GM12878 (cell line): ENCODE measurements around the gene BLTP3B.

ENCODE experiments used
- POLR2A ChIP-seq: IDR thresholded peaks from 2 replicates; pipeline ENCODE4 v1.6.1; 2011; ENCODE audit warnings: low read depth, mild to moderate bottlenecking, low read length
- SP1 ChIP-seq: IDR thresholded peaks from one replicate; pipeline ENCODE4 v1.6.1; 2011; ENCODE audit warnings: low read depth, low read length
- YY1 ChIP-seq: IDR thresholded peaks from 2 replicates; pipeline ENCODE4 v1.6.1; 2011; ENCODE audit warnings: low read depth, mild to moderate bottlenecking, low read length
- TF ChIP-seq, protein P1 (sequence below): IDR thresholded peaks from 2 replicates; pipeline ENCODE4 v1.6.1; 2012; ENCODE audit warnings: mild to moderate bottlenecking, low read depth, low read length
- TF ChIP-seq, protein P2 (sequence below): fragments of 450-650 bp; formaldehyde crosslinking; IDR thresholded peaks from 2 replicates; pipeline ENCODE4 v1.4.0; 2022; ENCODE audit warnings: mild to moderate bottlenecking, moderate library complexity
- TF ChIP-seq, protein P3 (sequence below), 3 experiments: IDR thresholded peaks in 2 of 3; conservative IDR thresholded peaks in 1 of 3; 2 replicates each; pipeline ENCODE4 v1.5.1; 2011; ENCODE audit warnings: low read depth in 3 of 3, low read length in 3 of 3, mild to moderate bottlenecking in 3 of 3, control low read depth in 2 of 3, moderate library complexity in 2 of 3, inconsistent platforms in 1 of 3, mixed read lengths in 1 of 3; ENCODE audit not compliant: control insufficient read depth in 2 of 3, insufficient read depth in 1 of 3; ENCODE audit errors: extremely low read depth in 1 of 3
- TF ChIP-seq, protein P4 (sequence below): IDR thresholded peaks from 2 replicates; pipeline ENCODE4 v1.6.1; 2012; ENCODE audit warnings: low read length, inconsistent platforms
- TF ChIP-seq, protein P5 (sequence below): IDR thresholded peaks from 2 replicates; pipeline ENCODE4 v1.6.1; 2012; ENCODE audit warnings: low read depth, low read length, improper control_type of control experiment

DNA sequence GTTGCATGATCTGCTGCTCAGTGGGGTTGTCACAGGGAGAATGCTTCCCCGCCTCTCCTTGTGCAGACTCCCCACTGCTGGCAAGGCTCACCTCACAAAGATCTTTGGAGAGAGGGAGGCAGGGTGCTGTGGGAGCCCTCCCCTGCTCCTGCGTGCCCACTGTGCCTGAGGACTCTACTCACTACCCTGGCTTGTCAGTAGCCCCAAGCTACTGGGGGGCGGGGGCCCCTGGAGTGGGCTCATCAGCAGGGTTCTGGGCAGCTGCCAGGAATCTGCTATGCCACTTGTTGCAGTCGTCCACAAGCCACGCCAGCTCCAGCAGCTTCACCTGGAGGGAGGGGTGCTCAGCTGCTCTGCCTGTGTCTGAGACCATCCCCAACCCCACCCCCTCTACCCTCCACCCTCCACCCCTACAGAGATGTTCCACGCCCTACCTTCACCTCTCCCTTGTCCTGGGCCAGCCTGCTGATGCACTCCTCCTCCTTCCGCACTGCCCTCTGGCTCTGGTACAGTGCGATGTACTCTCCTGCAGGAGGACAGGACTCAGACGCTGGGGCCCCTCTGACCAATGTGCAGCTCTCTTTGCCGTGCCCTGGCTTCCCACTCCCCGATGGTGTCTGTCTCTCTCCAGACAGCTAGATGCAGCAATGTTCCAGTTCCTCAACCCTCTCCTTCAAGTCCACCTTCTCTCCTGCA lies 14.2 kb upstream of the BLTP3B start:
- TF ChIP-seq, protein P1, sequence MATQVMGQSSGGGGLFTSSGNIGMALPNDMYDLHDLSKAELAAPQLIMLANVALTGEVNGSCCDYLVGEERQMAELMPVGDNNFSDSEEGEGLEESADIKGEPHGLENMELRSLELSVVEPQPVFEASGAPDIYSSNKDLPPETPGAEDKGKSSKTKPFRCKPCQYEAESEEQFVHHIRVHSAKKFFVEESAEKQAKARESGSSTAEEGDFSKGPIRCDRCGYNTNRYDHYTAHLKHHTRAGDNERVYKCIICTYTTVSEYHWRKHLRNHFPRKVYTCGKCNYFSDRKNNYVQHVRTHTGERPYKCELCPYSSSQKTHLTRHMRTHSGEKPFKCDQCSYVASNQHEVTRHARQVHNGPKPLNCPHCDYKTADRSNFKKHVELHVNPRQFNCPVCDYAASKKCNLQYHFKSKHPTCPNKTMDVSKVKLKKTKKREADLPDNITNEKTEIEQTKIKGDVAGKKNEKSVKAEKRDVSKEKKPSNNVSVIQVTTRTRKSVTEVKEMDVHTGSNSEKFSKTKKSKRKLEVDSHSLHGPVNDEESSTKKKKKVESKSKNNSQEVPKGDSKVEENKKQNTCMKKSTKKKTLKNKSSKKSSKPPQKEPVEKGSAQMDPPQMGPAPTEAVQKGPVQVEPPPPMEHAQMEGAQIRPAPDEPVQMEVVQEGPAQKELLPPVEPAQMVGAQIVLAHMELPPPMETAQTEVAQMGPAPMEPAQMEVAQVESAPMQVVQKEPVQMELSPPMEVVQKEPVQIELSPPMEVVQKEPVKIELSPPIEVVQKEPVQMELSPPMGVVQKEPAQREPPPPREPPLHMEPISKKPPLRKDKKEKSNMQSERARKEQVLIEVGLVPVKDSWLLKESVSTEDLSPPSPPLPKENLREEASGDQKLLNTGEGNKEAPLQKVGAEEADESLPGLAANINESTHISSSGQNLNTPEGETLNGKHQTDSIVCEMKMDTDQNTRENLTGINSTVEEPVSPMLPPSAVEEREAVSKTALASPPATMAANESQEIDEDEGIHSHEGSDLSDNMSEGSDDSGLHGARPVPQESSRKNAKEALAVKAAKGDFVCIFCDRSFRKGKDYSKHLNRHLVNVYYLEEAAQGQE = no peak
- TF ChIP-seq, protein P2, sequence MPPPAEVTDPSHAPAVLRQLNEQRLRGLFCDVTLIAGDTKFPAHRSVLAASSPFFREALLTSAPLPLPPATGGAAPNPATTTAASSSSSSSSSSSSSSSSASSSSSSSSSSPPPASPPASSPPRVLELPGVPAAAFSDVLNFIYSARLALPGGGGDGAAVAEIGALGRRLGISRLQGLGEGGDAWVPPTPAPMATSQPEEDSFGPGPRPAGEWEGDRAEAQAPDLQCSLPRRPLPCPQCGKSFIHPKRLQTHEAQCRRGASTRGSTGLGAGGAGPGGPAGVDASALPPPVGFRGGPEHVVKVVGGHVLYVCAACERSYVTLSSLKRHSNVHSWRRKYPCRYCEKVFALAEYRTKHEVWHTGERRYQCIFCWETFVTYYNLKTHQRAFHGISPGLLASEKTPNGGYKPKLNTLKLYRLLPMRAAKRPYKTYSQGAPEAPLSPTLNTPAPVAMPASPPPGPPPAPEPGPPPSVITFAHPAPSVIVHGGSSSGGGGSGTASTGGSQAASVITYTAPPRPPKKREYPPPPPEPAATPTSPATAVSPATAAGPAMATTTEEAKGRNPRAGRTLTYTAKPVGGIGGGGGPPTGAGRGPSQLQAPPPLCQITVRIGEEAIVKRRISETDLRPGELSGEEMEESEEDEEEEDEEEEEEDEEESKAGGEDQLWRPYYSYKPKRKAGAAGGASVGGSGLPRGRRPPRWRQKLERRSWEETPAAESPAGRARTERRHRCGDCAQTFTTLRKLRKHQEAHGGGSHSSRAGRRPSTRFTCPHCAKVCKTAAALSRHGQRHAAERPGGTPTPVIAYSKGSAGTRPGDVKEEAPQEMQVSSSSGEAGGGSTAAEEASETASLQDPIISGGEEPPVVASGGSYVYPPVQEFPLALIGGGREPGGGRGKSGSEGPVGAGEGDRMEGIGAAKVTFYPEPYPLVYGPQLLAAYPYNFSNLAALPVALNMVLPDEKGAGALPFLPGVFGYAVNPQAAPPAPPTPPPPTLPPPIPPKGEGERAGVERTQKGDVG (CRISPR knock-in tag) = no peak
- TF ChIP-seq, protein P3, sequence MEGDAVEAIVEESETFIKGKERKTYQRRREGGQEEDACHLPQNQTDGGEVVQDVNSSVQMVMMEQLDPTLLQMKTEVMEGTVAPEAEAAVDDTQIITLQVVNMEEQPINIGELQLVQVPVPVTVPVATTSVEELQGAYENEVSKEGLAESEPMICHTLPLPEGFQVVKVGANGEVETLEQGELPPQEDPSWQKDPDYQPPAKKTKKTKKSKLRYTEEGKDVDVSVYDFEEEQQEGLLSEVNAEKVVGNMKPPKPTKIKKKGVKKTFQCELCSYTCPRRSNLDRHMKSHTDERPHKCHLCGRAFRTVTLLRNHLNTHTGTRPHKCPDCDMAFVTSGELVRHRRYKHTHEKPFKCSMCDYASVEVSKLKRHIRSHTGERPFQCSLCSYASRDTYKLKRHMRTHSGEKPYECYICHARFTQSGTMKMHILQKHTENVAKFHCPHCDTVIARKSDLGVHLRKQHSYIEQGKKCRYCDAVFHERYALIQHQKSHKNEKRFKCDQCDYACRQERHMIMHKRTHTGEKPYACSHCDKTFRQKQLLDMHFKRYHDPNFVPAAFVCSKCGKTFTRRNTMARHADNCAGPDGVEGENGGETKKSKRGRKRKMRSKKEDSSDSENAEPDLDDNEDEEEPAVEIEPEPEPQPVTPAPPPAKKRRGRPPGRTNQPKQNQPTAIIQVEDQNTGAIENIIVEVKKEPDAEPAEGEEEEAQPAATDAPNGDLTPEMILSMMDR (IDR thresholded peaks at IDR 0.05 in 2 of 3, conservative IDR thresholded peaks at IDR 0.05 in 1 of 3; ENCODE audit: control insufficient read depth in 2 of 3, extremely low read depth in 1 of 3, insufficient read depth in 1 of 3, low read depth in 3 of 3, low read length in 3 of 3) = no peak
- TF ChIP-seq, protein P4, sequence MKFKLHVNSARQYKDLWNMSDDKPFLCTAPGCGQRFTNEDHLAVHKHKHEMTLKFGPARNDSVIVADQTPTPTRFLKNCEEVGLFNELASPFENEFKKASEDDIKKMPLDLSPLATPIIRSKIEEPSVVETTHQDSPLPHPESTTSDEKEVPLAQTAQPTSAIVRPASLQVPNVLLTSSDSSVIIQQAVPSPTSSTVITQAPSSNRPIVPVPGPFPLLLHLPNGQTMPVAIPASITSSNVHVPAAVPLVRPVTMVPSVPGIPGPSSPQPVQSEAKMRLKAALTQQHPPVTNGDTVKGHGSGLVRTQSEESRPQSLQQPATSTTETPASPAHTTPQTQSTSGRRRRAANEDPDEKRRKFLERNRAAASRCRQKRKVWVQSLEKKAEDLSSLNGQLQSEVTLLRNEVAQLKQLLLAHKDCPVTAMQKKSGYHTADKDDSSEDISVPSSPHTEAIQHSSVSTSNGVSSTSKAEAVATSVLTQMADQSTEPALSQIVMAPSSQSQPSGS = no peak
- TF ChIP-seq, protein P5, sequence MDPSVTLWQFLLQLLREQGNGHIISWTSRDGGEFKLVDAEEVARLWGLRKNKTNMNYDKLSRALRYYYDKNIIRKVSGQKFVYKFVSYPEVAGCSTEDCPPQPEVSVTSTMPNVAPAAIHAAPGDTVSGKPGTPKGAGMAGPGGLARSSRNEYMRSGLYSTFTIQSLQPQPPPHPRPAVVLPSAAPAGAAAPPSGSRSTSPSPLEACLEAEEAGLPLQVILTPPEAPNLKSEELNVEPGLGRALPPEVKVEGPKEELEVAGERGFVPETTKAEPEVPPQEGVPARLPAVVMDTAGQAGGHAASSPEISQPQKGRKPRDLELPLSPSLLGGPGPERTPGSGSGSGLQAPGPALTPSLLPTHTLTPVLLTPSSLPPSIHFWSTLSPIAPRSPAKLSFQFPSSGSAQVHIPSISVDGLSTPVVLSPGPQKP = no peak
- TF ChIP-seq SP1 = no peak
- TF ChIP-seq YY1 = no peak
- no peak for TF ChIP-seq POLR2A
